Measurements from ENCODE around the gene HAND2.

HAND2 gene

GRCh38 chr4:173521467-173522159 is 8.4 kb downstream of the HAND2 start:
- no peak for DNase-seq (ENCODE audit: low read depth, low spot score)

GRCh38 chr4:173520921-173521466 is 9.0 kb downstream of the HAND2 start:
- no peak for DNase-seq (ENCODE audit: low read depth, low spot score)

DNA sequence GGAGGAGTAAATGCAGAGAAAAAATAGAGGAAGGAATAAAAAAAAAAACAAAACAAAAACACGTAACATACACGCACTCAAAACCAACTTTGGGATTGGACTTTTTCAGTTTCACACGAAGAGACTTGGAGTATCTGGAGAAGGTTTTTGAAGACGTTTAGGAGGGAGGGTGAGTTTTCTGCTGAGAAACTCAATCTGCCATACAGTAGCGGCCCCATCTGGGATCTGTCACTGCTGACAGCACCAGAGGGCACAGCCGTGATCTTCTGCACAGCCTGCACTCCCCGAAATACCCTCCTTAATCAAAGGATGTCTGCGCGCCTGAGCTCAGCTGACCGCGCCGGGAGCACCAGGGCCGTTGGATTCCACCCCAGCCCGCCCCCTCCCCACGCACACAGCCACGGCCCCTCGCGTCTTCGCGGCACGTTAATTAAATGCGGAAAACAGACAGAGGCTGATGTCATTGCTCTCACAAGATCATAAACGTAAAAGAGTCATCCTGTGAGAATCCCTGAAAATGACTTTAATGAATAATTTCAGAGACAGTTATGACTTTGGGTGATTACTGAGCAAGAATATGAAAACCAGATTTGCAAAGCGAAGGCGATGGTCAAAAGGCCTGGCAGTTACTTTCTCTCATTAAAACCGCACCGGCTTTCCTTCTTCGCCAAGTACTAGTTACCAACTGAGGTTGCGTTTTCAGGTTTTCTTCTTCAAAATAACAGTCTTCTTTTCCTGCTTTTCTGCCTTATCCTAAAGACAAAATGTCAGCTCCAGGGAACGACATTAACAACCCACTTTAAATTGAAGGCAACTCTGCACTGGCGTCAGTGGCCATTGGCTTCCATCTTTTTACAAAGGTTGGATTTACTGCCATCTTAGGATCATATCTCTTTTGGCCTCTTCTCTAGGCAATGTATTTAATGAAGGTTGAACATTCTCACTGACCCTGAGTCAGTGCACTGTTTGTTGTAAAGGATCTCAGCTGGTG is 10.6 kb downstream of the HAND2 start:
- DNase-seq (ENCODE audit: low read depth, low spot score): no peak

GRCh38 chr4:173518425-173519102 is 11.5 kb downstream of the HAND2 start:
- no peak for DNase-seq (ENCODE audit: low read depth, low spot score)

GRCh38 chr4:173517781-173518424 is 12.1 kb downstream of the HAND2 start:
- no peak for DNase-seq (ENCODE audit: low read depth, low spot score)

GRCh38 chr4:173516621-173517524 is 13.2 kb downstream of the HAND2 start:
- peak; percentile 42 for DNase-seq (ENCODE audit: low read depth, low spot score)

DNA sequence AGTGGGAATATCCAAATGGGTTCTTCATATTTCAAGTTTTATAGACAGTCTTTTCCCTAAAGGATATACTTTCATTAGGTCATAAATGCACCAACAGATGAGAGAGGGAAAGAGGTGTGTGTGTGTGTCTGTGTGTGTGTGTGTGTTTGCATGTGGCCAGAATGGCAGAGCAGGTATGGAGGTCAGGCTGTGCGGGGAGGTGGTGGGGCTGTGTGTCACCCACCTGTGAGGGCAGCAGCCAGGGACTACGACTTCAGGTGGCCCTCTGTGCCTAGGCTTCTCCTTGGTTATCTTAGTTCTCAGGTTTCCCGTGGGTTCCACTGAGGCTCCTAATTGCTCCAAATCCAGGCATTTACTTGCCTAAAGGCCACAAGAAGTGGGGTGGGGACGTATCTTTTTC is 14.6 kb downstream of the HAND2 start:
- DNase-seq (ENCODE audit: low read depth, low spot score): no peak

- DNase-seq (ENCODE audit: low read depth, low spot score): no peak
Observed at GRCh38 chr4:173514641-173515217, 15.3 kb downstream of the HAND2 start.

DNA sequence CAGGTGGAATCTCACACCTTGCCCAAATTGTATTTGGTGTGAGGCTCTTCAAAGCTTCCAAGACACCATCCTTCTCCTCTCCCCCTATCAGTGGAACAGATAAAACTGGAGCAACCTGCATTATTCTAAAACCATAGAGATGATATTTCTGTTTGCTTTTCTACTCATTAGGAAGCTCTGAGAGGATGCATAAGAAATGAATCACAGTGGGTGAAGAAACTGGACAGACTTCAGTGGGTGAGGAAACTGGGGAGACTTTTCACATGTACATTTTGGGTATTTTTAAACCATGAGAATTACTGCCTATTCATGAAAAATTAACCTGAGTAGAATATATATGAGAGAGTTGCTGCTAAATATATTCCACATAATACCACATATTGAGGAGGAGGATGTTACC is 16.4 kb downstream of the HAND2 start:
- DNase-seq (ENCODE audit: low read depth, low spot score): no peak

GRCh38 chr4:173511787-173512361 is 18.2 kb downstream of the HAND2 start:
- DNase-seq (ENCODE audit: low read depth, low spot score): no peak

DNA sequence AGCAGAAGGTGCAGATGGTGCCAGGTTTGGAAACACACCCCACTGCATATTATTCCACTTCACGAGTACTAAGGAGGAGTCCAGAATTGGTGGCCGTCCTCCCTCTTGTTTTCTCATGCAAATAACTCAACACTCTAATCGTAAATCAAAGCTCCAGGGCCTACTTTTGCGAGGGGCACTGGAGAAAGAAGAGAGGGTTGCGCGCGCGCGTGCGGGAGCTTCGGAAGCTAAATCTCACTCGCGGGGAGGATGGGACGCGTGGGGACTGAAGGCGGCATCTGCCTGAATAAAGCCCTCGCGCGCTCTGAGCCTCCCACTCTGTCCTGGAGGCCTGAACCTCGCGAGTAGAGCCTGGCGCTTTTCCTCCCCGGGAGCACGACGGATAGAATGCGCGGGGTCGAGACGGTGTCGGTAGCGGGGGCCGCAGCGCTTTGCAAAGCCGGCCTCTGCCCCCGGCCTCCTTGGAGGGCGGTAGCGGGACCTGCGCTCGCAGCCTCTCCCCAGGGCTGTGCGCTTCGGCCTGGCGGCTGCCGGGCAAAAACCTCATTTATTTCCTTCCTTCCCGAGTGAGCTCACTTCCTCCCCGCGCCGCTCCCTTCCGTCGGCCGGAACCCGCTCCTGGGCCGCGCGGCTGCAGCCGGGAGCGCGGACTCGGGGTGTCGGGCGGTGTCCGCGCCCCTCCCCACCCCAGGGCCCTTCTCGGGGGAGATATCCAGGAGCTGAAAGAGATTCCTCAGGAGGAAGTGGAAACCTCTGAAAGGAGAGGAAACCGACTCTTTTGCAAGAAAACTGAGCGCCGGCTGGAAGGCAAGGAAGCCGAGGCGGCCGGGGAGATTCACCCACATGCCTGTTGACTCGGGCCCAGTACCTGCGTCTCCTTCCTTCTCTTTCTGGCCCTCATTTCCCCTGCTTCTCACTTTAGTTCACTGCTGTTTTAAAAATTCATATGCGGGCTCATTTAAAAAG is 20.7 kb downstream of the HAND2 start:
- peak; percentile 65 for DNase-seq (ENCODE audit: low read depth, low spot score)

DNA sequence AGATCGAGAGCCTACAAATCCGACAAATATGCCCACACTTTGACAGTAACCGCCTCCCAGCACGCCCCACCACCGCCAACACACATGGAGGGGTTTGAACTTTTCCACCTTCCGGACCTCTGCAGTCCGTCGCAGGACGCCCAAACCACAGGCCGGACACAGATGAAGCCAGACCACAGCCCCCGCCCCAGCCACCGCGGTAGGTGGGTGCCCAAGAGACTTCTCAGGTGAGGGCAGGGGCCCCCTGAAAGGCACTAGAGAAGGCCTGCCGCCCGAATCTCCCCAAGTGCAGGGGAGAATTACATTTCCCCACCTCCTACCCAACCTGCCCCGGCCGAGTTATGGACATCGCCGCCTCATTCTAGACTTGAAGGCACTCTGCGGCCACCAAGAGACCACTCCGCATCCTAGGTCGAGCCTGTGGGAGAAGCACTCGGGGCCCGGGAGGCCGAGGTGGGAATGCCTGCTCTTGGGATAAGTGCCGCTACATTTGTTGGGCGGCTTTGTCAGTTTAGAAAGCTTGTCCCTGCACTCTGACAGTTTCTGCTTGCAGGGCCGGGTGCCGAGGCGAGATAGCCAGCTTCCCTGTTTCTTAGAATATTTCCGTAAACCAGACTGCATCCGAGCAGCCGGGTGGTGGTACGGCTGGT is 21.5 kb downstream of the HAND2 start:
- DNase-seq (ENCODE audit: low read depth, low spot score): no peak

DNA sequence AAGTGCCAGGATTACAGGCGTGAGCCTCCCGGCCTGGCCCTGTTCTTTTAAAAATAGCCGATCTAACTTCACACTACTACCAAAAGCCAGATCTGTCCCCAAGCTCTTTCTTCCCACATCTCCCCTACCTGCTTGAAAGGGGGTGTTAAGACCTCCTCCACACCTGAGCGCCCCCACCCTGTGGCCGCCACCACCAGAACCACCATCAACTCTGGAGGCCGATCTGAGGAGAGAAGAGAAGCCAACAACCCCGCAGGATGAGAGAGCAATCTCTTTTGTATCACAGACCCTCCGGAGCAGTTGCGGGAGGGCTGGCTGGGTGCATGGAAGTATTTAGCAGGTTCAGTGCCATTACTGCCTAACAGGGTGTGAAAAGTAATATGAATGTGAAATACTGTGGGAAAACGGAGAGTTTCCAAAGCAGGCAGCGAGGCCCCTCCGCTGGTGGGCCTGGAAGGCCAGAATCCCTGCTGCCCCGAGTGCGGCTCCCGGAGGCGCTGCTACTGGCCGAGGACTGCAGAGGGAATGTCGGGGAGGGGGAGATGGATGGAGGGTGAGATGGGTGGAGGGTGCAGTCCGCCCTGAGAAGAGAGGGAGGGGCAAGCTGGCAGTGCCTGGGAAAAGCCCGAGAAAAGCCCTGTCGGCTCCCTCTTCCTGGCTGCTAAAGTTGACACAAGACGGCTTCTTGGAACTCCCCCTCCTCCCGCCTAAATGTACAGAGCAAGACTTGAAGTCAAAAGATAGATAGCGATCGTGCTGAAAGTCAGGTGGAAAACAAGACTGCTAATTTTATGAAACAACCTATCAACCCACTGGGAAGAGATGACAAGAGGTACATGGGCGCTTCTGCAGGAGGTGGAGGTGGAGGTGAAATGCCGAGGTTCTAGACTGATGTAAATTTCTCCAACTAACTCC is 22.3 kb downstream of the HAND2 start:
- no peak for DNase-seq (ENCODE audit: low read depth, low spot score)

- no peak for DNase-seq (ENCODE audit: low read depth, low spot score)
Observed at GRCh38 chr4:173506597-173507211, 23.3 kb downstream of the HAND2 start.

- DNase-seq (ENCODE audit: low read depth, low spot score): peak; percentile 60
Observed at GRCh38 chr4:173505924-173506518, 24.0 kb downstream of the HAND2 start.

DNA sequence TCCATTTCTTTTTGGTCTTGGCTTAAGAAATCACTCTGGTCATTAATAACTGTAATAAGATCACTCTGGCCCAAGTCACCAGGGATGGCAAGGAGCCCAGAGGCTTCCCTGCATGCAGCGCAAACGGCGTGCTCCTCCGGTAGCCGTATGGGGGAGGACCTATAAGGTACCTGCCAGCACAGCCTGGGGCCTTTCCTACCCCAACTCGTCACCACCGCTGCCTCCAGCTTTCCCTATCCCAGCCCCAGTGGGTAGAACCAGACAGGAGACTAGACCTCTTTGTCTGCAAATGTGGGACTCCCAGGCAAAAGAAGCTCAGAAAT is 25.9 kb downstream of the HAND2 start:
- DNase-seq (ENCODE audit: low read depth, low spot score): no peak

All from astrocyte of the hippocampus (primary cell).